IMR-90 (cell line): ENCODE measurements around the gene XIRP1. TPM values are rescaled to one million over a fixed set of nuclear protein-coding genes. Genes with fewer than 3 reads are reported as not detected.
"Not testable (repeated sequence)": the region's sequence is repeated elsewhere in the genome, so short reads cannot be mapped to it uniquely, and the experiment has no call there.

Experiments used
- ATAC-seq: fragments of 200-7000 bp; cut with Tn5 transposase; 2 replicates; pipeline ENCODE4 v1.9.1; 2020; ENCODE audit warnings: low read depth, mild to moderate bottlenecking, moderate library complexity
- BruUV-seq: library from RNA; stranded (reverse); fragments of 400-500 nt; replicated peaks from 2 replicates; lab custom pipeline; 2021; lab: Mats Ljungman, UMichigan
- CTCF ChIA-PET: fragments of 300-600 bp; formaldehyde crosslinking; extraction: SDS; loops from one replicate; lab custom pipeline; 2021; ENCODE audit warnings: antibody characterized with exemption; lab: Yijun Ruan, JAX
- POLR2A ChIA-PET: fragments of 300-600 bp; sonication (Branson Sonifier 250); formaldehyde crosslinking; loops from one replicate; lab custom pipeline; 2022; ENCODE audit warnings: antibody characterized with exemption; ENCODE audit not compliant: unreplicated experiment; lab: Charles Lee
- DNase-seq: peaks from one replicate; pipeline ENCODE4 v3.0.0; 2013
- H2AFZ ChIP-seq: replicated peaks from 2 replicates; pipeline ENCODE3; 2013; ENCODE audit warnings: low read length, mild to moderate bottlenecking; ENCODE audit not compliant: poor library complexity
- H2AK5ac ChIP-seq: 2 replicates; pipeline ENCODE4 v1.6.1; 2013; ENCODE audit warnings: low read depth, low read length, inconsistent platforms
- H2AK9ac ChIP-seq: replicated peaks from 2 replicates; pipeline ENCODE3; 2013; ENCODE audit warnings: mild to moderate bottlenecking, low read depth, low read length, moderate library complexity; ENCODE audit not compliant: poor library complexity
- H2BK120ac ChIP-seq: 2 replicates; pipeline ENCODE4 v1.6.1; 2013; ENCODE audit warnings: low read depth, low read length, inconsistent platforms
- H2BK15ac ChIP-seq: 3 replicates; pipeline ENCODE4 v1.6.1; 2013; ENCODE audit warnings: low read depth, low read length, inconsistent platforms
- H2BK20ac ChIP-seq: 2 replicates; pipeline ENCODE4 v1.6.1; 2013; ENCODE audit warnings: low read depth, mild to moderate bottlenecking, inconsistent platforms, low read length, moderate library complexity
- H2BK5ac ChIP-seq: 2 replicates; pipeline ENCODE4 v1.6.1; 2013; ENCODE audit warnings: mild to moderate bottlenecking, low read depth, low read length, inconsistent platforms; ENCODE audit not compliant: poor library complexity, severe bottlenecking
- H3K14ac ChIP-seq: replicated peaks from 2 replicates; pipeline ENCODE4 v1.6.1; 2013; ENCODE audit warnings: low read depth, low read length, inconsistent platforms
- H3K18ac ChIP-seq: 2 replicates; pipeline ENCODE4 v1.6.1; 2013; ENCODE audit warnings: low read depth, low read length, control low read depth
- H3K23ac ChIP-seq: 2 replicates; pipeline ENCODE4 v1.6.1; 2013; ENCODE audit warnings: low read depth, low read length, inconsistent platforms
- H3K27ac ChIP-seq: 2 replicates; pipeline ENCODE4 v1.5.1; 2013; ENCODE audit warnings: mild to moderate bottlenecking, control low read depth, low read length; ENCODE audit not compliant: insufficient read depth
- H3K27me3 ChIP-seq: 2 replicates; pipeline ENCODE4 v1.6.1; 2013; ENCODE audit warnings: low read length; ENCODE audit not compliant: control insufficient read depth, insufficient read depth
- H3K36me3 ChIP-seq: 2 replicates; pipeline ENCODE4 v1.6.1; 2013; ENCODE audit warnings: low read length, mixed read lengths; ENCODE audit not compliant: control insufficient read depth, insufficient read depth
- H3K4ac ChIP-seq: 2 replicates; pipeline ENCODE4 v1.6.1; 2013; ENCODE audit warnings: low read depth, low read length, inconsistent platforms
- H3K4me1 ChIP-seq: 2 replicates; pipeline ENCODE4 v1.6.1; 2013; ENCODE audit warnings: low read length, mixed read lengths; ENCODE audit not compliant: control insufficient read depth, insufficient read depth
- H3K4me2 ChIP-seq: 2 replicates; pipeline ENCODE4 v1.6.1; 2013; ENCODE audit warnings: low read depth, mild to moderate bottlenecking, control low read depth, low read length, moderate library complexity
- H3K4me3 ChIP-seq: 2 replicates; pipeline ENCODE4 v1.5.1; 2013; ENCODE audit warnings: low read depth, mild to moderate bottlenecking, control low read depth, low read length, moderate library complexity; ENCODE audit not compliant: insufficient read depth
- H3K56ac ChIP-seq: 2 replicates; pipeline ENCODE4 v1.6.1; 2013; ENCODE audit warnings: low read length, inconsistent platforms; ENCODE audit not compliant: insufficient read depth; ENCODE audit errors: extremely low read depth
- H3K79me1 ChIP-seq, 2 experiments: 2 replicates each; pipeline ENCODE4 v1.6.1; 2013; ENCODE audit warnings: low read length in 2 of 2, inconsistent platforms in 1 of 2, low read depth in 1 of 2
- H3K9ac ChIP-seq: 2 replicates; pipeline ENCODE4 v1.6.1; 2013; ENCODE audit warnings: low read depth, low read length, control low read depth
- H3K9me1 ChIP-seq: 2 replicates; pipeline ENCODE4 v1.6.1; 2013; ENCODE audit warnings: low read length, inconsistent platforms; ENCODE audit not compliant: insufficient read depth
- H3K9me3 ChIP-seq: 2 replicates; pipeline ENCODE4 v1.6.1; 2013; ENCODE audit warnings: low read length; ENCODE audit not compliant: control insufficient read depth, insufficient read depth
- H4K20me1 ChIP-seq: 2 replicates; pipeline ENCODE4 v1.6.1; 2013; ENCODE audit warnings: low read length, inconsistent platforms; ENCODE audit not compliant: insufficient read depth
- H4K5ac ChIP-seq: 2 replicates; pipeline ENCODE4 v1.6.1; 2013; ENCODE audit warnings: mild to moderate bottlenecking, low read depth, low read length, control low read depth
- H4K8ac ChIP-seq, 2 experiments: 2 replicates each; pipeline ENCODE4 v1.6.1; 2013; ENCODE audit warnings: low read depth in 2 of 2, low read length in 2 of 2, control low read depth in 1 of 2, inconsistent platforms in 1 of 2
- H4K91ac ChIP-seq: 2 replicates; pipeline ENCODE4 v1.6.1; 2013; ENCODE audit warnings: low read depth, low read length, inconsistent platforms; ENCODE audit not compliant: insufficient read depth
- WGBS, 2 experiments: methylation state at CpG; one replicate each; pipeline versions ENCODE4 v1.1.5 to v1.1.7; 2013; ENCODE audit warnings: missing lambda C conversion rate in 2 of 2; ENCODE audit not compliant: insufficient read length in 1 of 2; ENCODE audit errors: extremely low coverage in 2 of 2; 5-methylcytosine and 5-hydroxymethylcytosine counted together
- dilution Hi-C: fragments of 300-500 bp; cut with HindIII; formaldehyde crosslinking; loops from one replicate; pipeline ENCODE4 v1.14.3; 2018; ENCODE audit warnings: low sequenced_read_pairs; ENCODE audit not compliant: unreplicated experiment
- in situ Hi-C: fragments of 300-500 bp; cut with MboI; formaldehyde crosslinking; loops from 3 replicates; pipeline ENCODE4 v1.14.3; 2019; ENCODE audit warnings: low sequenced_read_pairs, inconsistent platforms, mixed read lengths
- intact Hi-C: fragments of 100-400 bp; cut with micrococcal nuclease; formaldehyde crosslinking; loops from 2 replicates; pipeline ENCODE4 v1.10.0; 2022
- polyA plus RNA-seq, 3 experiments: library from polyadenylated mRNA; depleted of rRNA; stranded (reverse); fragments of >200 nt; gene quantifications; 2 replicates each; pipeline ENCODE4 v1.2.3, GENCODE V29; 2012; ENCODE audit warnings: low replicate concordance in 1 of 3
- total RNA-seq: library from RNA; depleted of rRNA; stranded (reverse); fragments of >200 nt; gene quantifications from 2 replicates; pipeline ENCODE4 v1.2.3, GENCODE V29; 2012

XIRP1 gene
- total and polyA plus RNA-seq, 2 of the 4 experiments (the other 2 are of a cell fraction) = under 0.01 to 0.07 TPM

DNA sequence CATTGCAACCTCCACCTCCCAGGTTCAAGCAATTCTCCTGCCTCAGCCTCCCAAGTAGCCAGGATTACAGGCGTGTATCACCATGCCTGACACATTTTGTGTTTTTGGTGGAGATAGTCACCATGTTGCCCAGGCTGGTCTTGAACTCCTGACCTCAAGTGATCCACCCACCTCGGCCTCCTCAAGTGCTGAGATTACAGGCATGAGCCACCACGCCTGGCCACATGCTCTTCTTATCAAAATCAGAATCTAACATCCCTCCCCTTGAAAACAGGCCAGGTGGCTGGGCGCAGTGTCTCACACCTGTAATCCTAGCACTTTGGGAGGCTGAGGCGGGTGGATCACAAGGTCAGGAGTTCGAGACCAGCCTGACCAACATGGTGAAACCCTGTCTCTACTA lies 21.5 kb downstream of the XIRP1 start:
- H2AK9ac ChIP-seq, CTCF ChIA-PET, H3K4me3 ChIP-seq, intact Hi-C loops, DNase-seq, H3K18ac ChIP-seq, H4K20me1 ChIP-seq, POLR2A ChIA-PET, H3K9me3 ChIP-seq, H2BK120ac ChIP-seq, H3K23ac ChIP-seq, dilution Hi-C loops, H2BK5ac ChIP-seq, H2BK20ac ChIP-seq, H3K79me1 ChIP-seq, H4K91ac ChIP-seq, H2AK5ac ChIP-seq, H4K8ac ChIP-seq, ATAC-seq, H3K4me1 ChIP-seq, H2BK15ac ChIP-seq, H3K9me1 ChIP-seq, H3K9ac ChIP-seq, BruUV-seq, H3K56ac ChIP-seq, H3K4ac ChIP-seq, H3K27ac ChIP-seq, H4K5ac ChIP-seq, H3K4me2 ChIP-seq, in situ Hi-C loops, H3K27me3 ChIP-seq, H3K14ac ChIP-seq, H2AFZ ChIP-seq, H3K36me3 ChIP-seq: not testable (repeated sequence)
- whole genome bisulfite sequencing, 2 experiments = no CpG with 5 or more reads among the region's 6 CpGs
